Cerebellar nuclear complex (tissue), 1 donor: ENCODE data around the gene AUTS2.

Experiments used
- DNase-seq, 2 experiments: peaks; one replicate each; lab custom pipeline; 2025; lab: John Stamatoyannopoulos, UW

The AUTS2 gene

DNA sequence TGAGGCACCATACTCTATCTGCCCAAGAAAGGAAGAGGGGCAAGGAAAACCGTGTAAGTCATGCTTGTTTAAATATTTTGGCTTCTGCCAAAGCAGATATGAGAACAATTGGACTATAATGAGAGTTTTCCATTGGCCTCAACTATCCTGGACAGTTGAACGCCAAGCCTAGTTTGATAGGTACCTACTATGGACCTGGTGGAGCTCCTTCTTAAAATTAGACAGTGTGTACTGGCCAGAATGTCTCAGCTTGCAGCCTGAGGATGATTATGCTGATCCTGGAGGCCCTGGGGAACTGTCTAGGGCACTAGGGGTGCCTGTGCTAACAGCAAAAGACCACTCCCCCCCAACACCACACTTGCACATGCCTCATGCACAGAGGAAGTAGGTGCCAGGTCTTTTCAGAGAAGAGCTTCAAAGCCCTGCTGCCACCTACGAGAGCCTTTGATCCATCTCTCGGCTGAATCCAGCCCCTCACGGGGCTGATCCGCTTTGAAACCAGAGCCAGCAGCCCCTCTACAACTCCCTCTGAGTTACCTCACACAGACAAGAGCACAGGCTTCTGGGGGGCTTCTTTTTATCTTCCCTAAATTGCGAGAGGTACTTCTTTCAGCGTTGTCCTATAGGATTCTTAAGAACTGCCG is 1059.8 kb downstream of the AUTS2 start:
- DNase-seq = no peak

DNA sequence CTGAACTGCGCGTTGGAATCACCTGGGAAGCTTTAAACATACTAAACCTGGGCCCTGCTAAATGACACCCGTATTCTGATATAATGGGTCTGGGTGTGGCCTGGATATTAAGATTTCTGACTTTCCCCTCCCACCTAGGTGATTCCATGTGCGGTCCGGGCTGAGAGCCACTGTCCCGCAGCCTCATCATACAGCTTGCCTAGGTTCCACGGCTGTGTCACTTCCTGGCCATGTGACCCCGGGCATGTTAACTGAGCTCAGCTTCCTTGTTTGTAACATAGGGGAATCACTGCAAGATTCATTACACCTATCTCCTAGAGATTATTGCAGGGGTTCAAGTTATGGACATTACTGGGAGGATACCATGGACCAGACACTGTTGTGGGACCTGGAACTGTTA is 1061.0 kb downstream of the AUTS2 start:
- no peak for DNase-seq

DNA sequence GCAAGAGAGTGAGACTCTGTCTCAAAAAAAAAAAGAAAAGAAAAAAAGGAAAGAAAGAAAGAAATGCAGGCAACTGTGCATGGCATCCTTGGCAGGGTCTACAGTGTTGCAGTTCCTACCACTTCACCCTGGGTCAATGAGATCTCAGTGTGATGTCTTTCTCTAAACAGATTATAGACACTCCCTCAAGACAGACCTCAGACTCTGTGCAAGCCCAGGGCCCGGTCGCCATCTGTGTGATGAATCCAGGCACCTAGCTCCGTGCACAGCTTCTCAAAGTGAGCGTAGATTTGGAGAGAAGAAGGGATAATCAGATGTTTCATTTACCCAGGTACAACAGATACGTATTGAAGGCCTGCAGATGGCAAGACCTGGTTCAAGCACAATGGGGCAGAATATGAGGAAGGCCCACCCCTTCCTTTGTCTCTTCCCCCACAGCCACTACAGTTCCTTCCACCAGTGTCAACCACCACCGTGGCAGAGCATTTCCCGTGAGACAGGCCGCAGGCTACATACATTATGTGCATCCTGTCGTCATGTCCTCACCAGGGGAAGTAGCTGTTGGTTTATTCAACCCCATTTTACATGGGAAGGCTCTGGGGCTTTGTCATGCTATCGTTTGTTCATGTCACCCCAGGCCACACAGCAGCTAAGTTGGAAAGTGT is 1062.0 kb downstream of the AUTS2 start:
- DNase-seq = no peak

DNA sequence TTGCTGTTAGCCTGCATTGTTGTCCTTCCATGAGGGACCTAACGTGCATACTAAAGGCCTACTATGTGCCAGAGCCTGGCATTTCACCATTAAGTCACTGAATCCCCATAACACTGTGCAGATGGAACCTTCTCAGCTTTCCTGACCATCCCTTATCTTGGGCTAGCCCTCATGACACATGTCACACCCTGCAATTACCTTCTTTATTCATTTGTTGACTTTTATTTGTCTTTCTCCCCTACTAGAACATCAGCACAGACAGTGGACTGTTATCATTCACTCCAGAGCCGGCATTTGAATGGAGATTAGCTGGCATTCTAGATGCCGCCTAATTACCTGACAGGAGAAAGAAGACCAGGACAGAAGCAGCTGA is 1062.5 kb downstream of the AUTS2 start:
- no peak for DNase-seq

DNA sequence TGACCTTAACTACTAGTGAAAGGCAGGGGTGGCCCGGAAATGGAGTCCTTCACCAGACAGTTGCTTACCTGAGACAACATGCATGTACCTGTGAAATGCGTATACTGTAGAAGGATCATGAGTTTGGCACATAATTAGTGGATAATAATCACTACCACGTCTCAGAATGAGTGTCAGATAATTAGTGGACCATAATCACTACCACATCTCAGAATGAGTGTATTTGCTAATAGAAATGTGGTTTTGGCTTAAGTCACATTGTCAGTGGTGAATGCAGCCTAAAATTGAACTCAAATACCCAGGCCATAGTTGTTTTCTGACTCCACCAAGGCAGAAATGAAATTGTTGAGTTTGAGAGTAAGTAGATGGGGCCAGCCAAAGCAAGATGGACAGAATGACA is 1065.4 kb downstream of the AUTS2 start:
- no peak for DNase-seq

DNA sequence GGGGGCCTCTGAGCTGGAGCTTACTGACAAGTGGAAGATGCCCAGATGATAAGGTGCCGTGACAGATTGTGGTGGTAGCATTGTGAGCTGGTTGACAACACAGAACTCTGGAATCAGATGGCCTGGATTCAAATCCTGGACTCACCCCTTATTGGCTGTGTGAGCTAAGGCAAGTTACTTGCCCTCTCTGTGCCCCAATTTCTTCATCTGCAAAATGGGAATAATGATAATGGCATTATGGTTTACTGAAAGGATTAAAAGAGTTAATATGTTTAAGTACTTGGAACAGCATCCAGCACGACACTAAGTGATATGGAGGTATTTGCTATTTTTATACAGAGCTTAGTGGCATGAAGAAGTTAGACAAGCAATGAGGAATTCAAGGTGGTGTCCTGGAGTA is 1067.7 kb downstream of the AUTS2 start:
- no peak for DNase-seq

DNA sequence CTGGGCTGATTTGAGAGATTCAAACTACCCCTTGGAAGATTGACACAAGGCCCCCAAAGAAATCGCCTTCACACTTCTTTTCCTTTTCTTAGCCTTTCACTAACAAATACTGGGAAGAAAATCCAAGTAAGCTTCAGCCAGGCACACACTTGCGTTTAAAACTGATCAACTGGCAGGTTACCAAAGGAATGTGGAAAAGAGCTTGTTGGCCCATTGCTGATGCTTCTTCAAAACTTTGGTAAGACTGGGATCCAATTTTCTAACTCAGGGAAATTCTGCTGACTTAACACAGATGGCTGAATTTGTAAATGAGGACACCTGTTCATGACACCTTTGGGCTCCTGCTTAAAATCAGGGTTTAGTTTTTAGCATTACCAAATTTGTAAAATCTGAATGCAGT is 1069.1 kb downstream of the AUTS2 start:
- DNase-seq = no peak

DNA sequence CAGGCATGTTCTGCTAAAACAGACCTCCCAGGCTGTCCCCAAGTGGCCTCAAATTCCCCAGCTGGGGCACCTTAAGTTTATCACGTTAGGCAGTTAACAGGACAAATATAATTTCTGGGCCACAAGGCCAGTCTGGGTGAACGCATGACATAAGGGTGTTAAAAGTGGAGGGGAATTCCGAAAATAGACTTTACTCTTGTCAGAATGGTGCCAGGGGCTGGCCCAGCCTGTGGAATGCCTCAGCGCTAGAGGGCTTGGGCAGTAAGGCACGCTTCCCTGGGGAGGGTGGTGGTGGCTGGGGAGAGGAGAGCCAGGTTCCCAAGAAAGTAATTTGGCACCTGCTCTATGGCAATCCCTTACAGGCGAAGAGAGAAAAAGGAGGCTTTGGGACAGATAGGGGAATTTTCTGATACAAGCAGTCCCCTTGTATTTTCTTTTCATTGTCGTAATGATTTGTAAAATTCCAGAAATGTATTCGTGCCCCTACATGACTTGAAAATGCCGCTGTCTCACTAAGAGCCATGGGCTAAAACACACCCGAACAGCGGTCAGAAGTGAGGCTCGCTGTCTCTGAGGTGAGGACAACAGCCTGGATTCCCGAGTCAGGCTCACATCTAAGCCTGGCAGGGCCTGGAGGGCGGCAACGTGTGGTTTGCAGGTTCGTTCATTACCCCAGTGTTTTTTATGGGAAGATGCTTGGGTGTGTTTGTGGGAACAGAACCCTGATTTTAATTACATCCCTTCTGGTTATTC is 1070.5 kb downstream of the AUTS2 start:
- DNase-seq = no peak

DNA sequence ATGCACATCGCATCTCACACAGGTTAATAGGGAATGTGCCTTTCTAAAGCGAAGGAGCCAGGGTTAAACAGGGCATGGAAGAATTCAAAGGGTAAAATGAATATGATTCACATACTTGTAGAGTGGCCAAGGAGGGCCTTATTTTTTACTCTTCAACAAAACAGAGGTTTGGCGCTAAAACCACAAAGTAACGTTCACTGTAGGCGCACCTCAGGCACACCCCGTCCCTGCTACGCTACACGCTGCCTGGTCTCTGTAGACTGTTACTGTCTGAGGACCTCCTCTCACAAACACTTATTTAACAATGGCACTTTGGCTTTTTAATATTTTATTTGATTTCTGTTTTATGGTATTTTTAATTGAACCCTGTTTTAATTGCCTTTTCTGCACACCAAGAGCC is 1071.6 kb downstream of the AUTS2 start:
- no peak for DNase-seq

DNA sequence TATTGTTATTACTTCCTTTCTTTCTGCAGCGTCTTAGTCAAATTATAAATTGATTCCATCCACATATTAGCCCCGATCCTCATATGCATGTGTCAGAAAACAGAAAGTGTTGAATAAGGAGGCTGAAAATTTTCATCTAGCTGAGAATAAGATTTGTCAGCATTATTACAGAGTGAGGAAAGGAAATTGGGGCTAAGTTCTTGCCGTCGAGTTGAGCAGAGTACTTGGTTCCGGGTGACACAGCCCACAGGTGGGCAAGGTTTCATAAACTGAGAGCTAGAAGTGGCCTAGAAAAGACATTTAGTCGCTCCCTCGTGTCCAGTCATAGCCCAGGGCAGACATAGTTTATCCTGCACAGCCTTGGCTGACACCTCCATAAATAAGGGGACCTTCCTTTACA is 1072.0 kb downstream of the AUTS2 start:
- no peak for DNase-seq

DNA sequence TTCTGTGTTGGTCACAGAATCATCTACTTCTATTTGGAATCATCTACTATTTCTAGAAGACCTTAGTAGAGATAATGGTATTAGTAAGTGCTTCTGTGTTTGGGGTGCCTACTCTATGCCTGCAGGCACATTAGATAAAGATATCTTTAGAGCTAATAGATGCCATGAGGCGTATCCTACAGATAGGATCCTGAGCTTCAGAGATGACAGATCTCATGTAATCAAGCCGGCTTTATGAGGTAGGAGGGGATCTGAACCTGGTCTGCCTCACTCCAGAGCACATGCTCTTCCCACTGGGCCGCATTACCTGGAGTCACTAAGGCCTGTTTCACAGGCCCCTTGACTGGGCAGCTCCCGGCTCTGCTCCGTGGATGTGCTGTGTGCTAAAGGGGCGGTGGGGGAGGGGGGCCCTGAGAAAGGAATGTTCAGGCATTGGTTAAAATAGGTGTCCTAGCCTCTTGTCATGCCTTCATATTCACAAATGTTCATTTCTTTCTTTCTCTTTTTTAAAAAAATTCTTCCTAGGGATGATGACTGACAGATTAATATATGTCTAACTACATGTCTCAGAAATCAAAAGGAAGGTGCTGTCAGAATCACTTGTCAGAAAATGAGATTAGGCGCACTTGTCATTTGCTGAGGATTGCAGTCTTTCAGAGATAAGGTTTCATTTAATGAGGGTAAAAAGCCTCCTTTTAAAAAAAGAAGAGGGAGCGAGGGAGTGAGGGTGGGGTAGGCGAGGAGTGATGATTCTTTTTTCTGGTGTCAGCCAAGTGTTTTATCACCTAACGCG is 1075.7 kb downstream of the AUTS2 start:
- DNase-seq = no peak

DNA sequence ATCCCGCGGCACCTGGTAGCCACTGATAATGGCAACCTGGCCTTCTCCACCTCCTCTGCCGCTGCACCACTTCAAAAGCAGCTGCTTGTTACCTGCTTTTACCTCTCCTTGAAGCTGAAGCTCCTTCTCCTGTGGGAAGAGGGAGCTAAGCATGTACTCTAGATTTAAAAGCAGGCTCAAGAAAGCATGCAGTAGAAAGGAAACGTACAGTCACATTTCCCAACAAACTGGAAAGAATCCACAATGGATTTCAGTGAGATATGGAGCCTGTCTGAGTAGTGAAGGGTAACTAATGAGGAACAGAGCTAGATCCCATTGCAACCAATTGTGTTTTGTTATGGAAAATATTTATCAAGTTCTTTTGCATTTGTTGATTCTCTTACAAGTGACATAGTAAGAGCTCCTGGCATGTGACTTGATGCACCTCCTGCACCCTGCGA is 1076.3 kb downstream of the AUTS2 start:
- DNase-seq = no peak

DNA sequence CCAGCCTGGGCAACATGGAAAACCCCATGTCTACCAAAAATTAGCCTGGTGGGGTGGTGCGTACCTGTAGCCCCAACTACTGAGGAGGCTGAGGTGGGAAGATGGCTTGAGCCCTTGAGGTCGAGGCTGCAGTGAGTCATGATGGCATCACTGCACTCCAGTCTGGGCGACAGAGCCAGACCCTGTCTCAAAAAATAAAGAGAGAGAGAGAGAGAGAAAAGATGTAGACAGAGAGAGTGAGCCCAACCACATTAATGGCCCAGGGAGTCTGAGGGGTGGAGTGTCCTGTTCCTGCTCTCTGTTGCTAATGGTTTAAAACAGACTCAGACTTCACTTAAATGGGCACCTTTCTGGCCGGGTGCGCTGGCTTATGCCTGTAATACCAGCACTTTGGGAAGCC is 1078.0 kb downstream of the AUTS2 start:
- DNase-seq = no peak

DNA sequence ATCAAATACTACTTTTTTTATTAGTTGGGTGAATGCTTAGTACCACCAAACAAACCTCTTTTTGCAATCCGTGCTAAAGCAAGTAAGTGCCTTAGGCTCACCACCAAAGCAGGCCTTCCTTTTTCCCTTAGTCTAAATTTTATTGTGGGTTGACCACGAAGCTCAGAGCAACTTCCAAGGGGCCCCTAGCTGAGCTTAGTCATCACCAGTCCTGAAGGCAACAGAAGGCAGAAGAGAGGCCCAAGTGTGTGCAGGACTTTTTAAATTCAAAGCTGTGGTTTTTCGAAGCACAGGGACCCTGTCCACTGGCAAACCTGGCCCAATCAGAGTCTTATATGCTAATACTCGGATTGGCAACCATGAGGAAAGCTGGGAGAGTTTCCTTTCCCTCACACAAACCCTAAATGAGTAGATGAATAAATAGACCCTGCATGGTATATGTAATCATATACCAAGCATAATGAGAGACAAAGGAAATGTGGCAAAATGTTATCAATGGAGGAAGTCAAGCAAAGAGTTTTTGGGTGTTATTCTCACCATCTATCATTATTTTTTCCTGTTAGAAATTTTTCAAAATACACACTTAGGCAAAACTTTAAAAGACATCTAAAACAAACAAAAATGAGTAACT is 1080.5 kb downstream of the AUTS2 start:
- no peak for DNase-seq

DNA sequence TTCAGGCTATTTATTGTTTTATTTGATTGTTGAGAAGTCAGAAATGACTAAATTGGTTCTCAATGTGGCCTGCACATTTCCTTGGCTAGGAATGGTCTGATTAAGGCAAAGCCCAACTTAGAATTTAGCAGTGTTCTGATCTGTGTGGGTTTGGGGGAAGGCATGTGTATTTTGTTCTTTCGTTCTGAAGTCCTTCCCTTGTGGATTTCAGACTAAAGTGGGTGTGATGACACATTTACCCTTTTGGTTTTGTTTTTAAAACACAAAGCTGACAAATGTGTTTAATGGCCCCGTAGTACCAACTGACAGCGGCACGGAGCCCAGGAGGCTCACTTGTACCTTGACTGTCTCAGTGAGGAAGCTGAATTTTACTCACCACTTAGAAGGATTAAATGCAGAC is 1081.4 kb downstream of the AUTS2 start:
- DNase-seq = no peak

DNA sequence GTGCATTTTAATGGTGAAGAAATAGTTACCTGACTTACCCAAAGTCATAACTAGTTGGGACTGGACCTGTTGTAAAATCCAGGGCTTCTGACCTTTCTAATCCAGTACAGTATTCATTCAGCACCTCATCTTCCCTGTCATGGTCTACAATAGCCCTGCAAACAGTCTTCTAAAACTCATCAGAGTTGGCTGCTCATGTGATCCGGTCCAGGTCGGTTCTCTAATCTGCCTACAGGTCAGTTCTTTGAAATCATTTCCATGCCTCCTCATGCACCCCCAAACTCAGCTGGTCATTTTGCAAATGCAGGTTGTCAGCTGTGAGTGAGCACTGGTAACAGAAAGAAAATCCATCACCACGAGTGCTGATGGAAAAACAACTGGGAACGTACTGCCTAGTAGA is 1082.0 kb downstream of the AUTS2 start:
- DNase-seq = no peak

DNA sequence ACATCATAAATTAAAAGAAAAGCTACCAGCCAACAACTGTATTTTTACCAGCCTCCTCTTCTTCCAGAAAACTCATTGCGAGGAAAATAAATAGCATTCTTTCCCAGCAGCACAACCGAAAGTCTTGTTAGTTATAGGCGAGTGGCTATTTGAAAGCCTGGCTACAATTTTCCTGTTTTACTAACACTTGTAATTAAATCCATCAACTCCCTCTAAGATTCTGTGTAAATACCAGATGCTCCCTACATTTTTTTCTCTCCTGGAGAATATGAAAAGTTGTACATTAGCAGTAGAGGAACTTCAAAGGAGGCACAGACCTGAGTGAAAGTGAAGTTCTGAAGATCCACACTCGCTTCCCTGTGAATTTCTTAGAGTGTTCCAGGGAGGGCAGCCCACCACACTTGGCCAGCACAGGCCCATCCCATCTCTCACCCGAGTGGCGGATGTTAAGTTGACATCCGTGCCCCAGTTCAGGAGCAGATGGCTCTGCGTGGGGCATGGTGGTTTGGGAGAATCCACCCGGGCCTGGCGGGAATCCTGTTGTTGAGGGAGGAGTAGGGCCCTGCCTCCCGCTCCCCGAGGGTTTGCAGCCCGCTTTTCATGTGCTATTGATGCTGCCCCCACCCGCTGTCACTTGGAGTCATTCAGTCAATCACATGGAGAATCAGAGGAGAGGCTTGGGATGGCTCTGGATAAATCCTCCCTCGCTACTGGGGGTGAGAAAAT is 1082.6 kb downstream of the AUTS2 start:
- no peak for DNase-seq

DNA sequence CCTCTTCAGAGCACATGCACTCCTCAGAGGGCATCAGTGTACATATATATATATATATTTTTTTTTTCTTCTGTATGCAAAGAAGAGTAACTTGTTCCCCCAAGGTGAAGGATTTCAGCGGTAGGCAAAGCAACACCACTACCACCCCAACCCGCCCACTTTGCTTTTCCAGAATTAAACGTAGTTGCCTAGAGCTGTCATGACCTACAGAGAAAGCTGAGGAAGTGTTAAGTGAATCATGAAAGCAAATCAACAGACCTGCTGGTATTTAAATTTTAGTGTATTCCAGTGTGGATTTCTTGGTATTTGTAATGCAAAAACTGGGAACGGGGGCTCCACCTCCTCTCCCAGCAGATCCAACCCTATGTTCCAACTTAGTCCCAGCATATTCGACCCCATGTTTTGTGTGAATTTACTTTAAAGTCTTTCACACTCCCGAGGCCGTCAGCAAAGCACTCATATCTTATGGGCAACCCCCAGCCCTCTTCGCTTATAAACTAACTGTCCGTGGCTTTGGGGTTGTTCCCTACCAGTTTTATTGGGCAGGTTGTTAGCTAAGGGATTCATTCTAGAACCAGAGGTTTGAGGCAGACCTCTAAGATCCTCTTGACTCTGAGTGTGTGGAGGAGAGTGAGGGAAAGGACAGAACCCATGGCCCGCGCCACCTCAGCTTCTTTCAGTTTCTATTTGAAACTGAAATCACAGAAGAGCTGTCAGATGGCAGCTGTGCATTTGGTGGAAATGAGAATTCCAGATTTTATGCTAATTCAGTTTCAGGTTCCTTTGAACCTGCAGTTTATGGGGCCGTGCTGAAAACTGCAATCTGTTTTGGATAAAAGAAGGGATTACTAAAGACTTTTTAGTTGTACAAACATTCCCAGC is 1083.4 kb downstream of the AUTS2 start:
- DNase-seq = no peak

DNA sequence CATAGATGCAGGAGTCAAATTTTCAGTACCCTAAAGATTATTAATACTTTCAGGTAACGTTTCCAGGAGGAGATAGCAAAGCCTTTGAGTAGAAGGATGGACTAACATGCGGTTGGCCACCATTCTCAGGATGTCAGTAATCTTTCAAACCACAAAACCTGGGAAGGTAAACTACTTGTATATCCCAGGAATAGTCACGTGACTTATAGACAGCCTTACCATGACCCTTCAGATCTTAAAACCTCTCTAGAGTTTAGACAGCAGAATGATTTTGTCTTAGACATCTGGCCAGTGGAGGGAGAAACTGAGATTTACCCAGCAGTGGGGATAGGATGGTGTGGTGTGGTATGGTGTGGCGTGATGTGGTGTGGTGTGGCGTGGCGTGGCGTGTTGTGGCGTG is 1085.9 kb downstream of the AUTS2 start:
- no peak for DNase-seq

DNA sequence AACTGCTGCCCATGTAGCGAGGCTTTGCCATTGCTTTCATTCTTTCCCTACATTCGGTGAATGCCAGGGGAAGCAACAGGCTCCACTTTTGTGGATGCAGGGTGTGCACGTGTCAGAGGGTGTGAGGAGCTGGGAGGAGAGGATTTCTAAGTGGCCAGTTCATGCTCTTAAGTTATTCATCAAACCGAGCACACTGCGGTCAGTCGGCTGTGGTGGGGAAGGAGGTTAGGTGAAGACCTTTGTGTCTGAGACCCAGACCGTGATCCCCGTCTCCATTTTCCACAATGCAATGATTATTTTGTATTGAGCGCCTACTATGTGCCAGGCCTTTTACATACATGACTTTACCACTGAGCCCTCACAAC is 1095.0 kb downstream of the AUTS2 start:
- no peak for DNase-seq
